Renal pelvis (tissue), 3 donors: ENCODE measurements around the gene AGL. TPM values are rescaled to one million over a fixed set of nuclear protein-coding genes. Genes with fewer than 3 reads are reported as not detected.

ENCODE experiments used
- polyA plus RNA-seq, 3 donors: library from polyadenylated mRNA; unstranded; fragments of 120-200 nt; gene quantifications; one replicate each; pipeline ENCODE4 v1.2.1, GENCODE V29; 2013; ENCODE audit not compliant: insufficient read length in 3 of 3

Gene AGL
- polyA plus RNA-seq, 3 donors, result 24.5 to 30.9 (median 28.2) TPM

Other genes with a start within 250 kb of the AGL start
- gene PALMD, start 204.2 kb upstream of the AGL start, polyA plus RNA-seq, result 1 to 10 TPM; 1.9 to 2.3 (median 2.1) TPM
- gene FRRS1, start 83.7 kb upstream of the AGL start, polyA plus RNA-seq, result 10 to 100 TPM in 1 of 3 donors, 1 to 10 TPM in 2; 7.3 to 13.4 (median 9.5) TPM
- 10 to 100 TPM; 21.7 to 34.5 (median 31.6) TPM for gene SLC35A3, start 119.6 kb downstream of the AGL start, polyA plus RNA-seq